DOHH2 (cell line): Measurements from ENCODE around the gene MST1R.

ENCODE experiments used
- EZH2phosphoT487 ChIP-seq: fragments of 200-600 bp; sonication (generic); IDR thresholded peaks from 2 replicates; pipeline ENCODE4 v1.6.1; 2017; ENCODE audit warnings: borderline replicate concordance, mild to moderate bottlenecking, antibody characterized with exemption, low read length, moderate library complexity, mixed read lengths
- TF ChIP-seq, protein P1 (sequence below): fragments of 200-600 bp; sonication (generic); IDR thresholded peaks from one replicate; pipeline ENCODE4 v1.5.1; 2014; ENCODE audit warnings: antibody characterized with exemption, mild to moderate bottlenecking, low read depth, low read length; ENCODE audit not compliant: poor library complexity, severe bottlenecking

DNA sequence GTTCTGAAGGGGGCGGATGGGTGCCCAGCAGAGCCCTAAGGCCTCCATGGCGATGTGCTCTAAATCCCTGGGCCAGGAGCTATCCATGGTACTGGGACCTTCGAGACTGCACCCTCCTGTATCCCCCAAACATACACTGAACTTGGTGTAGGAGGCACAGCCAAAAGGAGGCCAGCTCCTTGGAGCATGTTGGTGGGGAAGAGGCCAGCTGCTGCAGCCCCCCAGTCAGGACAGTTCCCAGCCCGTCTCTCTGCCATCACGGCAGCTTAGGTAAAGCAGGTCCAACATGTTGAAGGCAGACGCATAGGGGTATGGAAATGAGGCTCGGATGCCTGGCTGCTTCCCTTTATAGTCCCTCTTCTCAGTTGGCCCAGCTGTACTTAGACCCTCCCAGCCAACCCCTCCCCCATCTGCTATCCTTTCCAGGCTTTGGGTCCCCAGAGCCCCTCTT lies 35.8 kb downstream of the MST1R start:
- TF ChIP-seq, protein P1, sequence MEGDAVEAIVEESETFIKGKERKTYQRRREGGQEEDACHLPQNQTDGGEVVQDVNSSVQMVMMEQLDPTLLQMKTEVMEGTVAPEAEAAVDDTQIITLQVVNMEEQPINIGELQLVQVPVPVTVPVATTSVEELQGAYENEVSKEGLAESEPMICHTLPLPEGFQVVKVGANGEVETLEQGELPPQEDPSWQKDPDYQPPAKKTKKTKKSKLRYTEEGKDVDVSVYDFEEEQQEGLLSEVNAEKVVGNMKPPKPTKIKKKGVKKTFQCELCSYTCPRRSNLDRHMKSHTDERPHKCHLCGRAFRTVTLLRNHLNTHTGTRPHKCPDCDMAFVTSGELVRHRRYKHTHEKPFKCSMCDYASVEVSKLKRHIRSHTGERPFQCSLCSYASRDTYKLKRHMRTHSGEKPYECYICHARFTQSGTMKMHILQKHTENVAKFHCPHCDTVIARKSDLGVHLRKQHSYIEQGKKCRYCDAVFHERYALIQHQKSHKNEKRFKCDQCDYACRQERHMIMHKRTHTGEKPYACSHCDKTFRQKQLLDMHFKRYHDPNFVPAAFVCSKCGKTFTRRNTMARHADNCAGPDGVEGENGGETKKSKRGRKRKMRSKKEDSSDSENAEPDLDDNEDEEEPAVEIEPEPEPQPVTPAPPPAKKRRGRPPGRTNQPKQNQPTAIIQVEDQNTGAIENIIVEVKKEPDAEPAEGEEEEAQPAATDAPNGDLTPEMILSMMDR, result no peak
- no peak for TF ChIP-seq EZH2phosphoT487
